ENCODE results near the gene ASB18. TPM values are rescaled to one million over a fixed set of nuclear protein-coding genes. Genes with fewer than 3 reads are reported as not detected.

The ASB18 gene
- total RNA-seq, 1 experiment from 2014 or later: not detected

- no peak for DNase-seq (ENCODE audit: extremely low read depth, low read depth)
These were observed 54.7 kb downstream of the ASB18 start for GRCh38 chr2:236209535-236209934.

GRCh38 chr2:236208019-236208926 lies 55.9 kb downstream of the ASB18 start:
- no peak for DNase-seq (ENCODE audit: extremely low read depth, low read depth)

GRCh38 chr2:236207472-236207871 lies 56.7 kb downstream of the ASB18 start:
- DNase-seq (ENCODE audit: extremely low read depth, low read depth): no peak

GRCh38 chr2:236205867-236206645 lies 58.1 kb downstream of the ASB18 start:
- DNase-seq (ENCODE audit: extremely low read depth, low read depth): no peak

- no peak for DNase-seq (ENCODE audit: extremely low read depth, low read depth)
These were observed 59.3 kb downstream of the ASB18 start for GRCh38 chr2:236204953-236205352.

GRCh38 chr2:236200378-236200777 lies 63.8 kb downstream of the ASB18 start:
- DNase-seq (ENCODE audit: extremely low read depth, low read depth): no peak

GRCh38 chr2:236196366-236196765 lies 67.8 kb downstream of the ASB18 start:
- DNase-seq (ENCODE audit: extremely low read depth, low read depth): no peak

- no peak for DNase-seq (ENCODE audit: extremely low read depth, low read depth)
These were observed 68.5 kb downstream of the ASB18 start for GRCh38 chr2:236195726-236196125.

- no peak for DNase-seq (ENCODE audit: extremely low read depth, low read depth)
These were observed 69.4 kb downstream of the ASB18 start for GRCh38 chr2:236194786-236195185.

- DNase-seq (ENCODE audit: extremely low read depth, low read depth): no peak
These were observed 71.2 kb downstream of the ASB18 start for GRCh38 chr2:236193026-236193425.

- DNase-seq (ENCODE audit: extremely low read depth, low read depth): no peak
These were observed 73.5 kb downstream of the ASB18 start for GRCh38 chr2:236190674-236191073.

GRCh38 chr2:236184701-236185100 lies 79.5 kb downstream of the ASB18 start:
- DNase-seq (ENCODE audit: extremely low read depth, low read depth): no peak

GRCh38 chr2:236180831-236181453 lies 83.3 kb downstream of the ASB18 start:
- peak; percentile 66 for DNase-seq (ENCODE audit: extremely low read depth, low read depth)

GRCh38 chr2:236180076-236180816 lies 84.0 kb downstream of the ASB18 start:
- DNase-seq (ENCODE audit: extremely low read depth, low read depth): peak; percentile 68

GRCh38 chr2:236179236-236180075 lies 84.8 kb downstream of the ASB18 start:
- no peak for DNase-seq (ENCODE audit: extremely low read depth, low read depth)

GRCh38 chr2:236178890-236179235 lies 85.3 kb downstream of the ASB18 start:
- DNase-seq (ENCODE audit: extremely low read depth, low read depth): no peak

GRCh38 chr2:236177967-236178889 lies 86.0 kb downstream of the ASB18 start:
- peak; percentile 77 for DNase-seq (ENCODE audit: extremely low read depth, low read depth)

- DNase-seq (ENCODE audit: extremely low read depth, low read depth): peak; percentile 72
These were observed 86.6 kb downstream of the ASB18 start for GRCh38 chr2:236177604-236177966.

GRCh38 chr2:236176951-236177350 lies 87.3 kb downstream of the ASB18 start:
- no peak for DNase-seq (ENCODE audit: extremely low read depth, low read depth)

Data from NCI-H460 (cell line).